ENCODE measurements around the gene CAMK2G. TPM values are rescaled to one million over a fixed set of nuclear protein-coding genes. Genes with fewer than 3 reads are reported as not detected.
"Not testable (repeated sequence)": the region's sequence is repeated elsewhere in the genome, so short reads cannot be mapped to it uniquely, and the experiment has no call there.

Gene CAMK2G
- total RNA-seq, 1 donor from 2014 or later: 27.9 TPM

DNA sequence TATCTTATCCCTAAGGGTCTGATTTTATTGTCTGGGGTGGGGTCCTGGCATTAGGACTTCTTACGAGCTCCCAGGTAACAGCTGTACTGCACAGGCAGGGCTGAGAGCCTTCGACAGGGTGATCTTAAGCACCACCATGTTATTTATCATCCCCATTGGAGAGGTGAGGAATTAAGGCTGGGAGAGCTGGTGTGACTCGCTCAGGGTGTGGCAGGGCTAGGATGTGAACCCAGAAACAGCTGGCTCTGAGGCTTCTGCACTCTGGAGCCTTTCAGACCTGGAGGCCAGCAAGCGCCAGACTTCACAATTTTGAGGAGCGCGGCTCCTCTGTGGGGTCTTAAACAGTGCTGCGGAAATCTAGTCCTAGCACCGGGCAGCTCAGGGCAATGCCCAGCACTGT lies 35.5 kb downstream of the CAMK2G start:
- no peak for DNase-seq

DNA sequence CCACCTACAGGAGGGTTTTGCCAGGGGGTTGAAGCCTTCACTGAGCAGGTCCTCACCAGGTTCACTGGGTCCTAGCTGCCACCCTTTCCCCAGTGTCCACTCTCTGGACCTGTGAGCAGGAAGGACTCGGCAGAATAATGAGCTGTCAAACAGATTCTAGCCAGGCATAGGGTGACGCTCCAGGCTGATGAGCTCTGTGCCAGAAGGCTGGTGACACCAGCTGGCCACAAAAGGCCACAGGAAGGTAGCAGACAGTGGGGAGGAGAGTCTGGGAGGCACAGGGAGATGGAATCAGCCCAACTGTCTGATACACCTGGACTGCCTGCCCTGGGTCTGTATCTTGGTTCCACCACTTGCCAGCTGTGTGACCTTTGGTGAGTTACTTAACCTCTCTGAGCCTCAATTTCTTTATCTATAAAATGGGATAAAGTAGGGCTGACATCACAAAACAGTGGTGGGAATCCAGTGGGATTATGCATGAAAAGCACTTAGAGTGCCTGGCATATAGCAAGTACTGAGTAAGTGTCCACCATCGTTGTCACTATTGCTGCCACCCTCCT lies 36.3 kb downstream of the CAMK2G start:
- no peak for DNase-seq

DNA sequence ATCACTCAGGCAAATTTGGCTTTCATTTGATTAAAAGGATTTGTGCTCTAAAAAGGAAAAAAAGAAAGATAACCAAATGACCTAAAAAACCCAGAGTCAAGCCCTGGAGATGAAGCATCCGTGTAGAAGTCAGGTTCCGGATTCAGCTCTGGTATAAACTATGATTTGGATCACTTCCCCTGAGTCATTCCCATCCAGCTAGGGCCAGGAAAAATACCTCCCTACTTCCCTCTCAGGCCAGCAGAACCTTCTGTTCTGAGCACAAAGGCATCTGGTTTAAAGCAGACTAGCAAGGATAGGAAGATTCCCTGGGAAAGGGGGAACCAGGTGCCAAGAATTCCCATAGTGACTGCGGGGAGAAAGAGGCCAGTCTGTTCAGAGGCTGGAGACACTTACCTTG lies 37.3 kb downstream of the CAMK2G start:
- peak; percentile 84 for DNase-seq

DNA sequence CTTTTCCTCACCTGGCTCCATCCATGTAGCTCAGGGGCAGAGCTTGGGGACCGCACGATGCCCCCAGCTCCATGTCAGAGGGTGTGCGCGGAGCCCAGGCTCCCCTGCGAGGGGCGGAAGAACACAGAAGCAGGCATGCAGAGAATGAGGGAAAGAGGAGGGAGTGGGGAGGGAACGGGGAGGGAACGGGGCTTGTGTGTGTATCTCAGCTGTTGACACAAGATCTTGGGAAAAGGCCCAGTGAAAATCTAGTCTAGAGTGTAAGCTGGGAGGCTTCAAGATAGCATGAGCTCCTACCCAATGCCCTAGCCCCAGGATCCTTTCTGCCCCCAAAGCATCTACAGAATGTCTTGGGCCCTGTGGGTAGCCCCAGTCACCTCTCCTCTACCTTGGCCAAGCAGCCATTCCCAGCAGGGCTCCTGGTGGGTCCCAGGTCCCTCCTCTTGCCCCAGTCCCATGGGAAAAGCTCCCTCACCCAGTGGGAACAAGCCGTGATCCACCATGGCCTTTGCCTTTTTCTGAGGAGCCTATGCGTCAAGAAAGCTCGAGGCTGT lies 37.9 kb downstream of the CAMK2G start:
- DNase-seq: no peak

DNA sequence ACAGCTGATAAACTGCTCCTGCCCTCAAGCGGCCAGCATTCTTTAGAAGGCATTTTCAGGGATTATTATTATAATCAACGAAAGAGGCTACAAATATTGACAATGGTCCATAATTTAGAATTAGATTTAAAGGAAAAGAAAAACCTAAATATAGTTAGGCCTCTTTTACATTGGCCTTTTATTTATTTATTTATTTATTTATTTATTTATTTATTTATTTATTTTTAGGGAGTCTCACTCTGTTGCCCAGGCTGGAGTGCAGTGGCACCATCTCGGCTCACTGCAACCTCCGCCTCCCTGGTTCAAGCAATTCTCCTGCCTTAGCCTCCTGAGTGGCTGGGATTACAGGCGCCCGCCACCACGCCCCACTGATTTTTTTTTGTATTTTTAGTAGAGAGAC lies 45.3 kb downstream of the CAMK2G start:
- DNase-seq: not testable (repeated sequence)

DNA sequence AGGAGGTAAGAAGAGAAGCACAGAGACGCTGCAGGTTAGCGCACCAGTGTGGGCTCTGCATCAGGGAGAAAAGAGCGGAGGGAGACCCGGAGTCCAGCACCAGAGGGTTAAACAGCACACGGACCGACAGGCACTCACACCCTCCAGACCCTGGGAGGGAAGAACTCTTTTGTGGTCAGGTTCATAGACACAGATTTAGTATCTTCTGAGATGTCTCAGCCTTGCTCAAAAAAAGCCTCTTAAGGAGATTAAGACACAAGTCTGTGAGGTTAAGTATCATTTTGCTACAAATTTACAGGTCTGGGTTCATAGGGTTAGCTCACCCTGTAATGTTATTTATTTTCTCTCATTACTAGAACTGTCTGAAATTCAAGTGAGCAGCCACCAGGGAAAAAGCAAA lies 46.2 kb downstream of the CAMK2G start:
- DNase-seq: no peak

DNA sequence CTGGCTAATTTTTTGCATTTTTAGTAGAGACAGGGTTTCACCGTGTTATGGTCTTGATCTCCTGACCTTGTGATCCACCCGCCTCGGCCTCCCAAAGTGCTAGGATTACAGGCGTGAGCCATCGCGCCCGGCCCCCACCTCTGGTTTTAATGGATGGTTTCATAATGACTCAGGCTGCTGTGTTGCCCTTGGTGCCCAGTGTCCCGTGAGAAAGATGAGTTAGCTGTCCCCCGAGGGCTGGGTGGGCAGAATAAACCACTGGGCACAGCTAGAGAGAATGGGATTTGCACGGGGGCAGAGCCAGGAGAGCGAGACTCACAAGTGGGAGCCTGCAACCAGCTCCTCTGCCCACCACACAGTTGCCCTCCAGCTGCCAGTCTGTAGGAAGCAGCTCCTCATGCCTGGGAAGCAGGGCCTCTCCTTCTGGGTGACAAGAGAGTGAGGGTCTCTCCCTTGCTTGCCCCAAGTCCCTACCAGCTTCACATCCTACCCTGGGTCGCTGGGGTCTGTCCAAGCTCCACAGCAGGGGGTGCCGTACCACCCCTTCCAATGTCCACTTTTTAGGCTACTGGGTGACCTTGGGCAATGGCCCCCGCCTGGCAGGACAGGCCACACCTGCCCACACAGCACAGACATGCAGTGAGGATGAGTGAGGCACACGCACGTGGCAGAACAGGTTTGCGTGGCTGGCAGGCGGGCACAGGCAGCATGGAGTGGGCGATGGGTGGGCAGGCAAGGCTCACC lies 46.8 kb downstream of the CAMK2G start:
- DNase-seq: no peak

DNA sequence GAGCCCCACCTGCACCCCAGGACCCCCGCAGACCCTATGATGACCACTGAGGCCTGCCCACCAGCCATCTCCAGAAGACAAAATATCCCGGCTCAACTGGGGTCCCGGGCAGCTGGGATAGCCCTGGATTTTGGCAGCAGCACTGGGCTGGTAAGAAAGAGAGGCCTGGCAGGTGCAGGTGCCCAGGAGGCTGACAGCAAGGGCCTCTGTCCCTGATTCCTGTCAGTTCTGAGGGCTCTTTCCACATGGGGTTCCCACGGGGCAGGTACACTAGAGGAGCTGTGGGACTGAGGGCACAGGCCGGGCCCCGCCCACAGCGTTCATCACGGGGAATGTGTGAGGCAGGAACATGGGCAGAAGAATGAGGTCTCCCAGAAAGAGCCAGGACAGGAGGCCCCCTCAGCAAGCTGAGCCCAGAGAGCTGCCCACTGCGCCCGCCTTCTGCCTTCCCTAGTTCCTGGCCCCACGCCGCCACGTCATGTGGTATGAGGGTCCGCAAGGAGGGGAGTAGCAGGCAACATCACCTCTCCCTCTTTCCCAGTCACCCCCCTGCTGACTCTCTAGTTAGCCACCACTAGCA lies 50.1 kb downstream of the CAMK2G start:
- DNase-seq: no peak

DNA sequence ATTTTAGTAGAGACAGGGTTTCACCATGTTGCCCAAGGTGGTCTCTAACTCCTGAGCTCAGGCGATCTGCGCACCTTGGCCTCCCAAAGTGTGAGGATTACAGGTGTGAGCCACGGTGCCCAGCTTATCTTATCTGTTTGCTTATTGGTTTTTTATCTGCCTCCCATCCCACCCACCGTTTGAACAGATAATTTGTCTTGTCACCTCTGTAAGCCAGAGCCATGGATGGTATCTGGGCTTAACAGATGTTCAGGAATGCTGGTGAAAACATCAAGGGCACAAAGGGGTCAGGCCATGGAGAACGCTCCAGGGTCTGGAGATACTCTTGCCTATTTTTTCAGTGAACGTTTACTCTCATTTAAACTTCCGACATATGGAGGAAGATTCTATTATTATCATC lies 51.0 kb downstream of the CAMK2G start:
- DNase-seq: no peak

DNA sequence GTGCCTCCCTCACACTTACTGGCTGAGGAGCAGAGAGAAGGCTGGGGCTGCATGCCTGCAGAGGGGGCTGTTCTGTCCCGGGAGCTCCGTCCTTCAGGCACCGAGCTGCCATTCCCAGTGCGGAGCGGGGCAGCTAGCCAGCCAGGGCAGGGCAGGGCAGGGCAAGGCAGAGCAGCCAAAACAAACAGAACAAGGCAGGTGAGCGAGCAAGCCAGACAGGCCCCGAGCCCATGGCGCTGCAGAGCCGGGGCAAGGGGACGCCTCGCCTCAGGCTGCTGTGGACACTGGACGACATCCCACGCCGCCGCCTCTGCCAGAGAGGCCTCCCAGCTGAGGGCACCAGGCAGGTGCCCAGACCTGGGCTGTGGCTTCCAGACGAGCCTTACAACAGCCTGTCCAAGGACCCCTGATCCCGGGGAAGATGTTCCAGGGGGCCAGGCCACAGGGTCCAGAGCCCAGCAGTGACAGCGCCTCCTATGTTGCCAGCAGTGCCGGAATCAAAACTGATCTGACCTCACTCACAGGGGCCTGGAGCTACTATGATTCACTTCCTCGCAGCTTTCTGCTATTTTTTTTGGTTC lies 54.8 kb downstream of the CAMK2G start:
- peak; percentile 78 for DNase-seq

DNA sequence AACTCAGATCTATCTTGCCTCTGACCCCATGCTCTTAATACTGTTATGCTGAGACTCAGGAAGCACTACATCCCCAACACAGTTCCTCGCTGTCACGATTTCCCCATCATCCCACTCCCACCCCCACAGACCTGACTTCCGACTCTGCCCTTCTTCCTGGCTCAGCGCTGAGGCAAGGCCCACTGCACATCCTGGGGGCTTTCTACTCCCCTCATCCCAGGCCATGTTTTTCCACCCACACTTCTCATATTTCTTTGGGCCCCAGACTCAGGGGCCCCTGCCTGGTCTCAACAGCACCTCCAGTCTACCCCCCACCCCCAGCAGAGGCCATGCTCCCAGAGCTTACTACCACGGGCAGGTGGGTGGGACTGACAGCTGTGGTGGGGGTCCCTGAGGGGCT lies 55.3 kb downstream of the CAMK2G start:
- no peak for DNase-seq

DNA sequence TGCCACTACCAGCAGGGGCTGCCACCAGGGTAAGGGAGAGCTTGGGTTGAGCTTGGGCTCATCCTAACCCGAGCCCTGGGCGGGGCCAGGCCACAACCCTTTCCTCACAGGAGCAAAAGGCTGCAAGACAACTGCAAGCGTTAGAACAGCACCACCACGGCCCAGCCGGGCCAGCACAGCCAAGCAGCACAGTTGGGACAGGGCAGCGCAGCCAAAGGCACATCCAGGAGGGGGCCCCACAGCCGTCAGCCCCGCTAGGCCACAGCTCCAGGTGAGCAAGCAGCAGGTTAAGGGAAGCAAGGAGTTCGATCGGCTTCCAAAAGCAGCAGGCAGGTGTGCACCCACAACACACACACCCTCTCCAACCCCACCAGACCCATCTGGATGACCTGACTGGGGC lies 56.0 kb downstream of the CAMK2G start:
- DNase-seq: no peak

DNA sequence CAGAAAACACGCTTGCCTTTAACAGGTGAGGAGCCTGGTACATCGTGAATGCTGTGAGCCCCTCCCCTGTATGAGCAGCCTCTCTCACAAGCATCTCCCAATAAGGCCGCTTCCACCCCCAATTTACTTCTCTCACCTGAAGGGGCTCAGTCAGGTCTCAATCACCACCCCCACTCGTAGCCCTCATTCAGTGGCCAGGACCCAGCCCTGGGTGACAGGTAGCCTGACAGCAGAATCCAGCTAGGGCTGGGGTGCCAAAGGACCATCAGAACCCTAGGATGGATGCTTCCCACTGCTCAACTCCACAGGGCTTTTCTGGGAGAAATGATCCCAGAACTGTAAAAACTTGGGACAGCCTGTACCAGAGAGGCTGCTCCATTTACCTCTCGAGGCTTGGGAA lies 56.5 kb downstream of the CAMK2G start:
- no peak for DNase-seq

DNA sequence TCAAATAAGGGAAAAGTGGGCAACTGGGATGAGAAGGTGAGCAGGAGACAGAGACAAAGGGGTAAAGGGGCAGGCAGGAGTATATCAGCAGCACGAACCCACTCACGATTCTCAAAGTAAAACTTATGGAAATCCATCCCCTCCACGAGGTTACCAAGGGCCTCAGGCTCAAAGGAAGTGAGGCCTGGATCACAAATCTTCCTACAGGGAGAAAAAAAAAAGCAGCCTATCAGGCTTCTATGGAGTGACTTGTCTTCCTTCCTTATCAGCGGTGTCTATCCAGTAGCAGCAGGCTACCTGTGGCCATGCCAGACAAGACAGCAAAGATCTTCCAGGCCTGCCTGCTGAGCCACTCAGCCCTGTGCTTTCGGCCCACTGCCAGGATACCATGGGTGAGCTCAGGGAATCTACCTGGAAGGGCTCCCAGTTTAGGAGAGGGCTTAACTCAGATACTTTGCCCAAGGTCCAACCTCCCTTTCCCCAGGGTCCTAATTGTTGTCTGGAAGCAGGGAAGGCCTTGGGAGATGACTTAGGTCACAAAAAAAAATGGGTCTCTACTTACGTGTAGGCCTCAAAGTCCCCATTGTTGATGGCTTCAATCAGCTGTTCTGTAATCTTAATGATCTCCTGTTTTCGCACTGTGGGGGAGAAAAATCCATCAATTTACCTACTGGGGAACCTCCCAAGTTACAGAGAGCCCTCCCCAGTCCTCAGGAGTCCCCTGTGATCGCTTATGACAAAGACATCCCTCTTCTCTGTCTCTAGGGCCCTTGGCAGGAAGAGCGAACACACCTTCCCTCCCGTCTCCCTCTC lies 57.2 kb downstream of the CAMK2G start:
- DNase-seq: no peak

DNA sequence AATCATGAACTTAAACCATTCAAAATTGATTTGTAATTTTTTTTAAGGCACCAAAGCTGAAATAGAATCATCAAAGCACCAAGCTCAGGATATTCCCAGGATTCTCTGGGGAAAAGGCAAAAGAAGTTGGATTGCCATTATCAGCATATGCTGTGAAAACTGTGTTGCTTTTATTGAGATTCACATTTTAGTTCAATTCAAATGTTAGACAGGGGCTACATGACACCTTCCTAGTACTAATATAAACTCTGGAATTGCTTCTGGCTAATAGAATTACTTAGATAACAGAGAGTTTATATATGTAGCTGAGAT lies 58.7 kb downstream of the CAMK2G start:
- no peak for DNase-seq

DNA sequence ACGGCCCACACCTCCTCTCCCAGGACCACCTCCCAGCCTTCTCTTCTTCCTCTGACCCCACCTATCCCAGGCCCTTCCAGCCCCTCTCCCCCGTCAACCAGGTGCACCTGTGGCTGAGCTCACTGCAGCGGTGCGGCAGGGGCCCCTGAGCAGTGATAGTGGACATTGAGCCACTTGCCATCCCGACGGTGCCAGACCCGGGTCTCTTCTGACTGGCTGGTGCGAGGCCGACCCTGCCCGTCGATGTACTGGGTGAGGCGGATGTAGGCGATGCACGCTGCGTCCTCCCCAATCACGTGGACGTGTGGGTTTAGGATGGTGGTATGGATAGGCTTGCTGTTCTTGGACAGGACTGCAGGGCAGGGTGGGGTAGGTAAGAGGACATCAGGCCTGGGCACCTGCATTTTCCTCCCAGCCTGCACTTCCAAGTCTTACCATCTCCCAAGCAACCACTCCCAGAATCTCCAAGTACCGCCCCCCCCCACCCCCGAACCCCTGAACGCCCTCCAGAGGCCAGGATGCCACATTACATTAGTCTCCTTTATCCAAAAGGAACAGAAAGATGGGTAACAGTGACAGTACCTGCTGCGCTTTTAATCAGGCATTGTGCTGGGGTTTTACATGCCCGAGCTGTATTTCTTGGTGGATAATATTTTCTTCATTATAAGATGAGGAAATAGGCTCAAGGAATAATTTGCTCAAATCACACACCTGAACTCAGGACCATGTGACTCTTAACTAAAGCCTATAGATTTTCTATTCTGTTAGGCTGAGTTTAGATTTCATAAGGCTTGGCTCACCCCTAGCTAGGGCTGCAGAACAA lies 59.2 kb downstream of the CAMK2G start:
- peak; percentile 43 for DNase-seq

DNA sequence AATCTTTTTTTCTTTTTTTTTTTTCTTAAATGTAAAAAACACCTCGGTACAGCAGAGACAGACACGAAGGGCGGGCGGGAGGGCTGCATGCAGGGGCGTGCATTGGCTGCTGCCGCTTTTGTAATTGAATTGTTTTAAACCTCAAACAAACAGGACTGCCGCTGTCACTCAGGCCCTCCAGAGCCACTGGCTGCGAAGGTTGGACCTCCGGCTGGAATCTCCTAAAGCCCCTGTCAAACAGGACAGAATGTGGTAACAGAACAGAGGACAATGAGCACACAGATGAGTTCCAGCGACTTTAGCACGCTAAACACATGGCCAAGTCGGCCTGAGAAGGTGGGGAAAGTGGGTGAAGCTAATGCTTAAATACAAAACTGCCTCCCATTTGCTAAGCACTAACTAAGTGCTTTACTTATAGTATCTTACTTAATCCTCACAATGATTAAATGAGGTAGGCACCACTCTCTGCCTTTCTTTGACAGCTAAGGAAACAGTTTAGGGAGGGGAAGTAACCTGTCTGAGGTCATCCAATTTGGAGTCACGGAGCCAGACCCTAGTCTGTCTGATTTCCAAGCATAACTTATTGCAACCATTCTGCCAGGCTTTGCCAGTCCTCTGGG lies 60.0 kb downstream of the CAMK2G start:
- DNase-seq: no peak

DNA sequence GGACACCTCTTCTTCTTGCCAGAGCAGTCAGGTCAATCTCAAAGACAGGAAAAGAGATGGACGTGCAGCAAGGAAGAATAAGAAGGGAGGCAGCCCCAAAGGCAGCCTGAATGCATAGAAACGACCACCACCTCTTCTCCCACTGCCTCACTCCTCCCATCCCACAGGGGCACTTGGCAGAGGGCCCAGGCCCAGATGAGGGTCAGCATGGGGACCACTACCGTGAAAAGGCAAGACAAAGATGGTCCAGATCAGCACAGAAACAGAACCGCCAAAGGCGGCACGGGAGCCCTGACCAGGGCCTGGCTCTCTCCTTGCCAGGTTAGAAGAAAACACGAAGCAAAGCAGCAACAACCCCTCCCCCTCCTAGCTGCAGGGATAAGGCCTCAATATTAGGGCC lies 61.0 kb downstream of the CAMK2G start:
- no peak for DNase-seq

DNA sequence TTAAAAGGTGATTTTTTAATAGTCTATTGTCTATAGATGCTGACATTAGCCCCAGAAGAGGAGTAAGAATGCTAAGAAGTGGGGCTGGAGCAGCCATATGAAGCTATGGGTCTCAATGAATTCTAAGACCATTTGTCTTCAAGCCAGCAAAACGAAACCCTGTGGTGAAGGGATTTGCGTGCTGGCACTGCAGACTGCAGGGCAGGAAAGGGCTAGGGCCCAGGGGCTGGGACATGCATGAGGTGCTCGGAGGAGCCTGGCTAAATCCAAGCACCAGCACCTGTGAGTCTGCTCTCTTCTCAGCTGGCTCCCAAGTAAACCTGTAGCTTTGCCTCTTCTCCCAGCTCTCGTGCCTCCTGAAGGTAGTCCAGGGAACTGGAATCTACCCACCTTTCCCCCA lies 61.7 kb downstream of the CAMK2G start:
- no peak for DNase-seq

DNA sequence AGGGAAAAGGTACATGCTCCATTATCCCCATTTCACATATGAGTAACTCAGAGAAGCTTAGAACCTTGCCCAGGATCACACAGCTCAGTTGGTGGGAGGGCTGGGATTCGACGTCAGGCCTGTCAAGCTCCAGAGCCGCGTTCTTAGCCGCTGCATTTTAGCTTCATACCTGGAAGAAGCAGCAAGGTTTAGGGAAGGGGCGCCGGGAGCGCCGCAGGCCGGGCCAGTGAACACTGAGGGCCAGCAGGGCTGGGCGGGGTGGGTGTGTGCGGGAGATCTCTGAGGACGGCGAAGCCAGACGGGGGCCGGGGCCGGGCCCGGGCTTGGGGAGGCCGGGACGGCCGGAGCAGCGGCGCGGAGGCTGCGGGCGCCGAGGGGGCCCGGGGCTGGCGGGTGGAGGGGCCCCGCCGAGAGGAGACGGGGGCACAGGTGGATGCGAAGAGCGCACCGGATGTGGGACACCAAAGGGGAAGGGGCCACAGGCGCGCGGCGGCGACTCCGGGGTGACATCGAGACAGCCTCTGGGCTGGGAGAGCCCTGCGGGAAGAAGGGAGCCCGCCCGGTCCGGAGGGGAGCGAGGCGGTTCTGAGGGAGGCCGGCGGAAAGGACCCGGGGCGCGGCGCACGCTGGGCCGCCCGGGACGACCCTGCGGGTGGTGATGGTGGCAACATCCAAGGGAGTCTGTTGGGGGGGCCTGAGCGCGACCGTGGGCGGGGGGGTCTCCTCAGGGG lies 63.5 kb downstream of the CAMK2G start:
- DNase-seq: peak; percentile 36

DNA sequence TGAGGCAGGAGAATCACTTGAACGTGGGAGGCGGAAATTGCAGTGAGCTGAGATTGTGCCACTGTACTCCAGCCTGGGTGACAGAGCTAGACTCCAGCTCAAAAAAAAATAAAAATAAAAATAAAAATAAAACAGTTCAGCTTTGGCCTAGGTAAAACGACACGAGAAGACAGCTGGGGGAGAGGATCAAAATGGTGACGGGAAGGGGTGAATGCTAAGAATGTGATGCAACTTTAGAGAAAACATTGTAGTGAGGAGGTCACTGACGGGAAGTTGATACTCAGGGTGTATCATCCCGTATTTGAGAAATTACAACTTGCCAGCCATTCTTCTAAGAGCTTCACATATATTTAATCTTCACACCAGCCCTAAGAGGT lies 64.0 kb downstream of the CAMK2G start:
- no peak for DNase-seq

Measured in dermis blood vessel endothelial cell (primary cell).